HCT116 (cell line): ENCODE data around the gene PPM1E. TPM values are rescaled to one million over a fixed set of nuclear protein-coding genes. Genes with fewer than 3 reads are reported as not detected.

Experiments
- ATAC-seq: fragments of 200-7000 bp; cut with Tn5 transposase; 2 replicates; pipeline ENCODE4 v1.9.1; 2020; ENCODE audit warnings: mild to moderate bottlenecking, moderate library complexity
- BruUV-seq: library from RNA; stranded (reverse); fragments of 400-500 nt; replicated peaks from 2 replicates; lab custom pipeline; 2021; lab: Mats Ljungman, UMichigan
- CTCF ChIA-PET: fragments of 300-600 bp; sonication (Branson Sonifier 250); formaldehyde crosslinking; loops from one replicate; lab custom pipeline; 2021; ENCODE audit warnings: antibody characterized with exemption; lab: Charles Lee
- POLR2A ChIA-PET: fragments of 300-600, 350-600 bp; sonication (Branson Sonifier 250); formaldehyde crosslinking; loops from one replicate; lab custom pipeline; 2021; ENCODE audit warnings: antibody characterized with exemption; lab: Charles Lee
- RAD21 ChIA-PET, 2 experiments: fragments of 300-600 bp; sonication (Branson Sonifier 250); formaldehyde crosslinking; loops; one replicate each; lab custom pipeline; 2023; ENCODE audit warnings: low total read pairs in 2 of 2; ENCODE audit not compliant: uncharacterized antibody in 2 of 2, unreplicated experiment in 2 of 2, low non-redundant PET in 1 of 2; lab: Charles Lee
- DNase-seq: peaks from one replicate; pipeline ENCODE4 v3.0.0-alpha.2; 2010; ENCODE audit warnings: low read depth, low spot score
- H2AFZ ChIP-seq: fragments of 200-600 bp; shearing (Covaris generic), sonication (generic); 2 replicates; pipeline ENCODE4 v1.6.1; 2017; ENCODE audit warnings: low read depth, mixed run types, mixed read lengths, antibody characterized with exemption, low read length; ENCODE audit not compliant: poor library complexity, severe bottlenecking
- H3K27ac ChIP-seq: 2 replicates; pipeline ENCODE4 v1.5.1; 2012; ENCODE audit warnings: low read depth, low read length
- H3K27me3 ChIP-seq: fragments of 200-600 bp; sonication (generic); 2 replicates; pipeline ENCODE4 v1.6.1; 2016; ENCODE audit warnings: mixed run types, low read length, mixed read lengths; ENCODE audit not compliant: insufficient read depth
- H3K36me3 ChIP-seq, 2 experiments: fragments of 200-500 bp in 1 of 2; fragments of 200-600 bp in 1 of 2; sonication (Bioruptor generic) in 1 of 2; sonication (generic) in 1 of 2; 2 replicates each; pipeline versions ENCODE4 v1.5.1 to v1.6.1; 2014 to 2016; ENCODE audit warnings: low read length in 2 of 2, inconsistent platforms in 1 of 2, mixed read lengths in 1 of 2, mixed run types in 1 of 2; ENCODE audit not compliant: insufficient read depth in 2 of 2, control insufficient read depth in 1 of 2
- H3K4me1 ChIP-seq, 2 experiments: fragments of 200-600 bp in 1 of 2; sonication (generic) in 1 of 2; 2 replicates each; pipeline versions ENCODE4 v1.5.1 to v1.6.1; 2012 to 2017; ENCODE audit warnings: low read length in 2 of 2, inconsistent platforms in 1 of 2, mild to moderate bottlenecking in 1 of 2, mixed read lengths in 1 of 2, mixed run types in 1 of 2, moderate library complexity in 1 of 2; ENCODE audit not compliant: insufficient read depth in 2 of 2, control insufficient read depth in 1 of 2
- H3K4me2 ChIP-seq: fragments of 200-600 bp; sonication (generic); 2 replicates; pipeline ENCODE4 v1.6.1; 2017; ENCODE audit warnings: mixed run types, low read length, mixed read lengths
- H3K4me3 ChIP-seq, 2 experiments: fragments of 200-600 bp in 1 of 2; sonication (generic) in 1 of 2; replicated peaks in 1 of 2; 2 replicates each; pipeline ENCODE4 v1.5.1; 2011 to 2016; ENCODE audit warnings: low read length in 2 of 2, control low read depth in 1 of 2, low read depth in 1 of 2, mild to moderate bottlenecking in 1 of 2, mixed read lengths in 1 of 2, mixed run types in 1 of 2
- H3K79me2 ChIP-seq: fragments of 200-600 bp; sonication (generic); 2 replicates; pipeline ENCODE4 v1.6.1; 2017; ENCODE audit warnings: mild to moderate bottlenecking, mixed run types, low read length, moderate library complexity, mixed read lengths; ENCODE audit not compliant: insufficient read depth
- H3K9ac ChIP-seq: fragments of 200-600 bp; sonication (generic); 2 replicates; pipeline ENCODE4 v1.6.1; 2016; ENCODE audit warnings: low read length, mixed read lengths
- H3K9me2 ChIP-seq: fragments of 200-600 bp; sonication (generic), shearing (Covaris generic); 2 replicates; pipeline ENCODE4 v1.6.1; 2017; ENCODE audit warnings: mixed run types, mild to moderate bottlenecking, moderate library complexity; ENCODE audit not compliant: insufficient read depth
- H3K9me3 ChIP-seq, 2 experiments: fragments of 200-500 bp in 1 of 2; fragments of 200-600 bp in 1 of 2; sonication (Bioruptor generic) in 1 of 2; sonication (generic) in 1 of 2; 2 replicates each; pipeline ENCODE4 v1.6.1; 2014 to 2017; ENCODE audit warnings: low read length in 2 of 2, mixed read lengths in 2 of 2, inconsistent platforms in 1 of 2, low read depth in 1 of 2, mild to moderate bottlenecking in 1 of 2, mixed run types in 1 of 2, moderate library complexity in 1 of 2; ENCODE audit not compliant: control insufficient read depth in 1 of 2, insufficient read depth in 1 of 2
- H4K20me1 ChIP-seq: fragments of 200-600 bp; sonication (generic), shearing (Covaris generic); 2 replicates; pipeline ENCODE4 v1.6.1; 2017; ENCODE audit warnings: mixed run types, mild to moderate bottlenecking, moderate library complexity; ENCODE audit not compliant: insufficient read depth
- ATF3 ChIP-seq: IDR thresholded peaks from 2 replicates; pipeline ENCODE4 v1.6.1; 2012
- CBX3 ChIP-seq: IDR thresholded peaks from 2 replicates; pipeline ENCODE4 v1.6.1; 2012; ENCODE audit warnings: low read depth
- CTCF ChIP-seq, 3 experiments: fragments of 200-600 bp in 1 of 3; sonication (generic) in 1 of 3; IDR thresholded peaks in 2 of 3; conservative IDR thresholded peaks in 1 of 3; 2 replicates each; pipeline ENCODE4 v1.5.1; 2012 to 2017; ENCODE audit warnings: low read depth in 2 of 3, low read length in 2 of 3, antibody characterized with exemption in 1 of 3, borderline replicate concordance in 1 of 3, control low read depth in 1 of 3, mild to moderate bottlenecking in 1 of 3, mixed read lengths in 1 of 3, mixed run types in 1 of 3, moderate library complexity in 1 of 3; ENCODE audit not compliant: insufficient read depth in 1 of 3
- EGR1 ChIP-seq: IDR thresholded peaks from 2 replicates; pipeline ENCODE4 v1.6.1; 2012; ENCODE audit warnings: low read depth
- ELF1 ChIP-seq: IDR thresholded peaks from 2 replicates; pipeline ENCODE4 v1.6.1; 2012; ENCODE audit warnings: low read depth, borderline replicate concordance
- EZH2 ChIP-seq: fragments of 200-600 bp; sonication (generic); IDR thresholded peaks from 2 replicates; pipeline ENCODE4 v1.6.1; 2017; ENCODE audit warnings: antibody characterized with exemption, mixed run types
- EZH2phosphoT487 ChIP-seq: fragments of 200-600 bp; IDR thresholded peaks from 2 replicates; pipeline ENCODE4 v1.6.1; 2018; ENCODE audit warnings: antibody characterized with exemption, borderline replicate concordance
- MAX ChIP-seq: IDR thresholded peaks from 2 replicates; pipeline ENCODE4 v1.6.1; 2012
- POLR2A ChIP-seq: IDR thresholded peaks from 2 replicates; pipeline ENCODE4 v1.7.0; 2011; ENCODE audit warnings: borderline replicate concordance; ENCODE audit not compliant: insufficient read depth, insufficient read length; ENCODE audit errors: extremely low read depth
- POLR2AphosphoS5 ChIP-seq: IDR thresholded peaks from 2 replicates; pipeline ENCODE4 v1.6.1; 2011; ENCODE audit warnings: mild to moderate bottlenecking, low read depth, low read length, moderate library complexity
- RAD21 ChIP-seq: IDR thresholded peaks from 2 replicates; pipeline ENCODE4 v1.6.1; 2012; ENCODE audit warnings: low read depth, mild to moderate bottlenecking
- REST ChIP-seq: IDR thresholded peaks from 2 replicates; pipeline ENCODE4 v1.6.1; 2012; ENCODE audit warnings: low read depth
- SIN3A ChIP-seq: IDR thresholded peaks from 2 replicates; pipeline ENCODE4 v1.6.1; 2012; ENCODE audit warnings: low read depth
- SP1 ChIP-seq: IDR thresholded peaks from 2 replicates; pipeline ENCODE4 v1.6.1; 2012; ENCODE audit warnings: low read depth
- YY1 ChIP-seq: IDR thresholded peaks from 2 replicates; pipeline ENCODE4 v1.6.1; 2011; ENCODE audit warnings: low read length, low read depth, moderate library complexity, mild to moderate bottlenecking; ENCODE audit not compliant: insufficient replicate concordance; ENCODE audit errors: extremely low read depth
- ZBTB33 ChIP-seq: IDR thresholded peaks from 2 replicates; pipeline ENCODE4 v1.6.1; 2011; ENCODE audit warnings: mild to moderate bottlenecking, low read length, moderate library complexity; ENCODE audit not compliant: insufficient replicate concordance; ENCODE audit errors: extremely low read depth
- ZFX ChIP-seq: fragments of 450-650 bp; IDR thresholded peaks from 2 replicates; pipeline ENCODE4 v1.6.1; 2017
- ZNF274 ChIP-seq: fragments of 200-500 bp; sonication (Bioruptor generic); IDR thresholded peaks from 2 replicates; pipeline ENCODE4 v1.6.1; 2014; ENCODE audit warnings: mild to moderate bottlenecking, low read depth, low read length, inconsistent platforms
- intact Hi-C: fragments of 100-400 bp; cut with micrococcal nuclease; formaldehyde crosslinking; loops from 2 replicates; pipeline ENCODE4 v1.10.0; 2022
- total RNA-seq: library from RNA; stranded (reverse); gene quantifications from one replicate; pipeline ENCODE4 v1.2.1, GENCODE V29; 2021; ENCODE audit not compliant: unreplicated experiment

Gene PPM1E
- total RNA-seq, 1 experiment from 2014 or later = 0.02 TPM

GRCh38 chr17:59028328-59028727, 272.7 kb downstream of the PPM1E start:
- Histone ChIP-seq H3K79me2 (no peaks in the 10 kb centered on the region), H3K4me2 (no peak overlapping the region), H3K9me2 (no peaks in the 10 kb centered on the region), H3K27ac (no peak overlapping the region), H3K27me3 (no peaks in the 10 kb centered on the region), H3K4me3 (no peak overlapping the region), H3K4me1 (no peaks in the 10 kb centered on the region), H3K9ac (no peak overlapping the region), H3K9me3 (no peaks in the 10 kb centered on the region), H3K36me3 (peaks cover 4 to 19% of the 10 kb centered on the region in 2 experiments), H2AFZ (no peak overlapping the region), H4K20me1 (no peaks in the 10 kb centered on the region)
- ChIA-PET POLR2A (no interaction called here), CTCF (no interaction called here), RAD21 (no interaction called here)
- ATAC-seq = no peak
- BruUV-seq = no TSS peak
- intact Hi-C loops = no loop called here
- no peak for DNase-seq
- TF ChIP-seq EZH2phosphoT487 (no peak), SIN3A (no peak), ZFX (no peak), POLR2AphosphoS5 (no peak), SP1 (no peak), MAX (no peak), RAD21 (no peak), REST (no peak), CTCF (IDR thresholded peaks at IDR 0.05 in 2 of 3, conservative IDR thresholded peaks at IDR 0.05 in 1 of 3; ENCODE audit: borderline replicate concordance in 1 of 3, insufficient read depth in 1 of 3, low read depth in 2 of 3, low read length in 2 of 3) (no peak), ZBTB33 (no peak), ZNF274 (no peak), ELF1 (no peak), CBX3 (no peak), YY1 (no peak), ATF3 (no peak), POLR2A (no peak), EGR1 (no peak), EZH2 (no peak)
